Endodermal cell (in vitro differentiated cells): ENCODE measurements around the gene SLC27A6. TPM values are rescaled to one million over a fixed set of nuclear protein-coding genes. Genes with fewer than 3 reads are reported as not detected.

ENCODE experiments used
- DNase-seq: peaks from one replicate; pipeline ENCODE4 v3.0.0-alpha.2; 2017
- H3K27ac ChIP-seq: 2 replicates; pipeline ENCODE4 v1.5.1; 2013; ENCODE audit warnings: mild to moderate bottlenecking, low read depth, low read length, moderate library complexity
- H3K27me3 ChIP-seq: 2 replicates; pipeline ENCODE4 v1.6.1; 2013; ENCODE audit warnings: mild to moderate bottlenecking, low read length, moderate library complexity; ENCODE audit not compliant: insufficient read depth, control insufficient read depth, poor library complexity, severe bottlenecking
- H3K36me3 ChIP-seq: 2 replicates; pipeline ENCODE4 v1.7.0; 2013; ENCODE audit warnings: mild to moderate bottlenecking, low read length, moderate library complexity; ENCODE audit not compliant: control insufficient read depth, insufficient read depth
- H3K4me1 ChIP-seq: one replicate; pipeline ENCODE4 v1.7.0; 2013; ENCODE audit warnings: low read length; ENCODE audit not compliant: control insufficient read depth, insufficient read depth
- H3K4me3 ChIP-seq: 2 replicates; pipeline ENCODE4 v1.5.1; 2013; ENCODE audit warnings: mild to moderate bottlenecking, low read length, moderate library complexity
- H3K9ac ChIP-seq: 2 replicates; pipeline ENCODE4 v1.6.1; 2013; ENCODE audit warnings: mild to moderate bottlenecking, low read length, moderate library complexity; ENCODE audit not compliant: poor library complexity, severe bottlenecking; ENCODE audit errors: extremely low read depth
- H3K9me3 ChIP-seq: 2 replicates; pipeline ENCODE4 v1.6.1; 2013; ENCODE audit warnings: mild to moderate bottlenecking, low read length, moderate library complexity; ENCODE audit not compliant: control insufficient read depth
- H3K27ac Mint-ChIP-seq: 2 replicates; pipeline ENCODE4 v1.8.0; 2020; ENCODE audit warnings: mixed read lengths
- H3K27me3 Mint-ChIP-seq: 2 replicates; pipeline ENCODE4 v1.8.0; 2021; ENCODE audit warnings: mild to moderate bottlenecking, mixed read lengths; ENCODE audit not compliant: insufficient read depth
- H3K36me3 Mint-ChIP-seq: 2 replicates; pipeline ENCODE4 v1.8.0; 2020; ENCODE audit warnings: low read depth, mixed read lengths
- H3K4me1 Mint-ChIP-seq: 2 replicates; pipeline ENCODE4 v1.8.0; 2020; ENCODE audit warnings: mixed read lengths
- H3K4me3 Mint-ChIP-seq: 2 replicates; pipeline ENCODE4 v1.8.0; 2020; ENCODE audit warnings: mild to moderate bottlenecking, moderate library complexity, mixed read lengths
- H3K9me3 Mint-ChIP-seq: 2 replicates; pipeline ENCODE4 v1.8.0; 2020; ENCODE audit warnings: mild to moderate bottlenecking, mixed read lengths
- WGBS, 2 experiments: methylation state at CpG; one replicate each; pipeline versions ENCODE4 v1.1.5 to v1.1.7; 2013; ENCODE audit warnings: missing lambda C conversion rate in 2 of 2, mixed read lengths in 1 of 2; ENCODE audit not compliant: insufficient coverage in 1 of 2, insufficient read length in 1 of 2; 5-methylcytosine and 5-hydroxymethylcytosine counted together
- total RNA-seq, 2 donors: library from RNA; stranded (reverse); fragmentation: NEBNext Ultra II Directional in 1 of 2; extraction: Animal tissue kit (Norgen Biotek cat#: 25700) in 1 of 2; gene quantifications; 2 replicates in 1 of 2; 3 replicates in 1 of 2; pipeline ENCODE4 v1.2.1, GENCODE V29; 2021
- TF ChIP-seq, protein P1 (sequence below): fragments of 200-600 bp; sonication (generic); conservative IDR thresholded peaks from 2 replicates; pipeline ENCODE4 v1.5.0; 2021; ENCODE audit warnings: antibody characterized with exemption, mild to moderate bottlenecking

The SLC27A6 gene
- total RNA-seq, 2 donors from 2014 or later = 3.3 to 7.2 TPM

DNA sequence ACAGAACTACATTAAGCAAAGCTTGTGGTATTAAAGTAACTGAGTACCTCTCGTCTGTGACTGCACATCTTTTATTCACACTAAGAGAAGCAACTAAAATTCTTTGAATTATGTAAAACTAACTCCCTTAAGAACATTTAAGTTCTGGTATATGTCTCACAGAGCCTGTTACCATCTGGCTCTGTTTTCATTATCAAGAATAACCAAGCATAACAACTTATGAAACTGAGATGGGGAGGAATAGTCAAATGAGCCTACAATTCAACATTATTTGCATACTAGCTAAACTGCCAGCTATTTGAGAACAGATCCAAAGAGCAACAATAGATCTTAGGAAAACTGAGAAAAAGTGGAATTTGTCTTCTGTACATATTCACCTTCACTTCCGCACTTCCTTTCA is 104.0 kb downstream of the SLC27A6 start:
- Mint-ChIP-seq H3K27me3 (peaks cover 9% of the 10 kb centered on the region), H3K4me3 (no peak overlapping the region), H3K9me3 (no peaks in the 10 kb centered on the region), H3K27ac (no peak overlapping the region), H3K4me1 (peaks cover 39% of the 10 kb centered on the region), H3K36me3 (no peaks in the 10 kb centered on the region)
- no peak overlapping the region for H3K27ac ChIP-seq
- no peaks in the 10 kb centered on the region for H3K36me3 ChIP-seq
- H3K27me3 ChIP-seq = no peaks in the 10 kb centered on the region
- TF ChIP-seq, protein P1, sequence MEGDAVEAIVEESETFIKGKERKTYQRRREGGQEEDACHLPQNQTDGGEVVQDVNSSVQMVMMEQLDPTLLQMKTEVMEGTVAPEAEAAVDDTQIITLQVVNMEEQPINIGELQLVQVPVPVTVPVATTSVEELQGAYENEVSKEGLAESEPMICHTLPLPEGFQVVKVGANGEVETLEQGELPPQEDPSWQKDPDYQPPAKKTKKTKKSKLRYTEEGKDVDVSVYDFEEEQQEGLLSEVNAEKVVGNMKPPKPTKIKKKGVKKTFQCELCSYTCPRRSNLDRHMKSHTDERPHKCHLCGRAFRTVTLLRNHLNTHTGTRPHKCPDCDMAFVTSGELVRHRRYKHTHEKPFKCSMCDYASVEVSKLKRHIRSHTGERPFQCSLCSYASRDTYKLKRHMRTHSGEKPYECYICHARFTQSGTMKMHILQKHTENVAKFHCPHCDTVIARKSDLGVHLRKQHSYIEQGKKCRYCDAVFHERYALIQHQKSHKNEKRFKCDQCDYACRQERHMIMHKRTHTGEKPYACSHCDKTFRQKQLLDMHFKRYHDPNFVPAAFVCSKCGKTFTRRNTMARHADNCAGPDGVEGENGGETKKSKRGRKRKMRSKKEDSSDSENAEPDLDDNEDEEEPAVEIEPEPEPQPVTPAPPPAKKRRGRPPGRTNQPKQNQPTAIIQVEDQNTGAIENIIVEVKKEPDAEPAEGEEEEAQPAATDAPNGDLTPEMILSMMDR = no peak
- peaks cover 18% of the 10 kb centered on the region for H3K4me1 ChIP-seq
- H3K9ac ChIP-seq = no peak overlapping the region
- WGBS, 2 experiments = 83% methylated on average over 1 of the region's 2 CpGs; no CpG with 5 or more reads in 1 of the 2 experiments
- DNase-seq = no peak
- no peak overlapping the region for H3K4me3 ChIP-seq
- no peaks in the 10 kb centered on the region for H3K9me3 ChIP-seq

DNA sequence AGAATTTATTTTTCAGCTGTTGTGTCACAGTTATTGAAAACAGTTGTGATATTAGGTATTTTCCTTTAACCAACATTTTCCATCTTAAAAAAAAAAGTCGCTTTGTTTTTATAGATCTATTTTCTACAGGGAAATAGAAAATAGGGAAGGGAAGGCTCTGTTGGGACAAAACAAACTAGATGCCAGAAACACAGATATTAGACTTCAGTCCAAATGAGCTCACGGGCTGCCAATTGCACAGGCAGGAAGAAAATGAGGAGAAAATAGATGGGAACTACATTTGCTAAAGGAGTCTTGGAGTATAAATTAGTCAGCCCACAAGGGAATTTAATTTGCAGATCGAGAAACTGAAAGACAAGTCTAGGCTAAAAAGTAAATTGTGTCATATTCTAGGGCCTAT is 107.8 kb downstream of the SLC27A6 start:
- no peak overlapping the region for H3K4me3 Mint-ChIP-seq
- Histone ChIP-seq H3K4me3 (no peak overlapping the region), H3K36me3 (no peaks in the 10 kb centered on the region), H3K9me3 (no peaks in the 10 kb centered on the region), H3K27ac (no peak overlapping the region), H3K9ac (no peak overlapping the region), H3K4me1 (peaks cover 15% of the 10 kb centered on the region), H3K27me3 (no peaks in the 10 kb centered on the region)
- peaks cover 11% of the 10 kb centered on the region for H3K27me3 Mint-ChIP-seq
- no peak overlapping the region for H3K27ac Mint-ChIP-seq
- 94 to 100% methylated on average over 2 to 3 of the region's 3 CpGs for WGBS, 2 experiments
- H3K9me3 Mint-ChIP-seq = no peaks in the 10 kb centered on the region
- no peak for DNase-seq
- no peaks in the 10 kb centered on the region for H3K36me3 Mint-ChIP-seq
- H3K4me1 Mint-ChIP-seq = peaks cover 21% of the 10 kb centered on the region
- TF ChIP-seq, protein P1 = no peak

DNA sequence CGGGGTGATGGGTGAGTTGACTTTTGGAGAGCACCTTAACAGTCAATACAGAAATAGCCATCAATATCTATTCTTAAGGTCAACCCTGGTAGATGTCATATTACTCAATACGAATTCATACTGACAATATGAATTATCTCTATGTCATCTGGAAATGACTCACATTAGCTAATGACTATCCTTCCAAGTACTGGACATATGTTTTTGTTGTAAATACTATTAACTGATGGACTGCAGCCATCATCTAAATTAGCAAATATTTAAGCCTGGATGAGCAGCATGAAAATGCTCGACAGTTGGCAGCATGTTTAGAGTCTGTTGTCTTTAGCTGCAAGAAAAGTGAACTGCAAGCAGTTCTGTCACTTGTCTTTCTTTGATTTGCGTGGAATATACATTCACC is 109.6 kb downstream of the SLC27A6 start:
- Histone ChIP-seq H3K27ac (no peak overlapping the region), H3K4me3 (no peak overlapping the region), H3K4me1 (peaks cover 6% of the 10 kb centered on the region), H3K27me3 (no peaks in the 10 kb centered on the region), H3K9ac (no peak overlapping the region), H3K9me3 (no peaks in the 10 kb centered on the region), H3K36me3 (no peaks in the 10 kb centered on the region)
- WGBS, 2 experiments = 90 to 91% methylated on average over 2 to 4 of the region's 4 CpGs
- no peaks in the 10 kb centered on the region for H3K36me3 Mint-ChIP-seq
- no peaks in the 10 kb centered on the region for H3K9me3 Mint-ChIP-seq
- peaks cover 9% of the 10 kb centered on the region for H3K4me1 Mint-ChIP-seq
- no peak for DNase-seq
- peaks cover 7% of the 10 kb centered on the region for H3K27me3 Mint-ChIP-seq
- no peak overlapping the region for H3K4me3 Mint-ChIP-seq
- TF ChIP-seq, protein P1 = no peak
- no peak overlapping the region for H3K27ac Mint-ChIP-seq
